ENCODE results near the gene ZBTB45.

The ZBTB45 gene

DNA sequence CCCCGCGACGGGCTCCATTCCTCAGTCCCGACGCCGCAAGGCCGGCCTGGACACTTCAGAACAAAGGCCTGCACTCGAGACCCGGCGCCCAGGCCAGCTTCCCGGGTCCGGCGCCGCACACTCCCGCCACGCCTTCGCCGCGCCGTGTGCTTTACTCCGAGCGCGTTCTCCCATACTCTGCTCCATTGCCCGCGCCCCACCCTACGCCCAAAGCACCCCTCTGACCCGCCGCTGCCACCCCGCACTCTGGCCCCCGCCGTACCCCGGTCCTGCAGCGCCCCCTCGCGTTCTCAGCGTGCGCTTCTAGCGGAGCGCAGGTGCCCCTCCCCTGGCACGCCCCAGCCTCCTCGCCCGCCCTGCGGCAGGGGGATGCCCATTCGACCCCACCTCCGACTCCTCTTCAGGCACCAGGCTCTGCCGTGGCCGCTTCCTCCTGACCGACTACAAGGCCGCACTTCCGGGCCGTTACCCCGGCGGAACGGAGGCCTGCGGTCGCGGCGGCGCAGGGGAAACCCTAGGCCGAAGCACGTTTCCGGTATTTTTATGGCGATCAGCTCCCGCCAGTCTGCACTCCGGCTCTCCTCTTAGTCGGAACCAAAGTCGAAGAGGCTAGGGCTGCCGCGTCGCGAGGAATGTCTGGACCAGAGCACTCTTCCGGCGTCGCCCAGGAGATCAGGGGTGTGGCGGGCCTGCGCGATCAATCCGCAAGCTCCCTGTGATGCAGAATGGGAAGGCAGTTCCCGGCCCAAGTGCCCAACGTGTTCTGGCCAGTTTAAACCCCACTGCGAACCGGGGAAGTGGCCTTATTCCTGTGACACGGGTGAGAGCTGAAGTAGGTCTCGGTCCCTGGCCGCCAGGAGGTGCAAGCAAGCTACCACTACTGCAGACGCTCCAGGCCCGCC is at the start of gene ZBTB45:
Gene ZBTB45 (minus strand): TSS at position 456 of the 902 bp plus-strand sequence. CDS start 2,137 bp downstream, outside the sequence.
- peaks cover 19% of the 10 kb centered on the region for H3K36me3 Mint-ChIP-seq (ENCODE audit: low read depth)
- H3K9me3 Mint-ChIP-seq, result no peaks in the 10 kb centered on the region
- peak within 1 kb of the TSS; percentile 98 for H3K27ac Mint-ChIP-seq
- H3K4me3 Mint-ChIP-seq, result peak within 1 kb of the TSS; percentile 99
- H3K4me1 Mint-ChIP-seq (ENCODE audit: low read depth), result peaks cover 23% of the 10 kb centered on the region
- DNase-seq (ENCODE audit: low spot score), result peak; percentile 95
- H3K27me3 Mint-ChIP-seq (ENCODE audit: low read depth), result no peaks in the 10 kb centered on the region

DNA sequence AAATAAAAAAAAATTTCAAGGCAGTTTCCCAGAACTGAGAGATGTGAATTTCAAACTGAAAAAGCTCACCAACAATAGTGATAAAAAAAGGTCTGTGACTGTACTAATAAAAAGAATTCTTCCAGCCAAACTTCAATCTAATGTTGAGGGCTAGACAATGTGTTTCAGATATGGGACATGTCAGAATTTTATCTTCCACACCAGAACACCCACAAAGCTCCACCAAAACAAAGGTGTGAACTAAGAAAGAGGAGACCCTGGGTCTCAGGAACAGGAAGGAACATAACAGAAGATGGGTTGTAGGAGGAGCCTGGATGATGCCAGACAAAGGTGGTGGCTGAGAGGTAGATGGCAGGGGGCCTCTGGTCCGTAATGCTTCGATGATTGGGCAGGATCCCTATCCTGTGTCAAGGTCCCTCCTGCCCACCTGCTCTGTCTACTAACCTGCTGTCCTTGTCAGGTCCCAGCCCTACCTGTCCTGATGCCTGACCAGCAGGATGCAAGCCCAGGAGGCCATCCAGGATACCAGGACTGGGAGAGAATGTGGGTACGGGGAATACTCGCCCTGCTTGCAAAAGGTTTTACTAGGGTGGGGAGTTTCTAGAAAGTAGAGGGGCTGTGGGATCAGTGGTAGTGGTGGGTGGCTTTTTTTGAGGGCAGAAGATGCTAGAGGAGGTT is 49.0 kb upstream of the ZBTB45 start:
- Mint-ChIP-seq H3K27me3 (ENCODE audit: low read depth) (no peaks in the 10 kb centered on the region), H3K4me3 (no peak overlapping the region), H3K4me1 (ENCODE audit: low read depth) (peaks cover 29% of the 10 kb centered on the region), H3K9me3 (no peaks in the 10 kb centered on the region), H3K36me3 (ENCODE audit: low read depth) (peaks cover 21% of the 10 kb centered on the region), H3K27ac (no peak overlapping the region)
- DNase-seq (ENCODE audit: low spot score), result no peak

DNA sequence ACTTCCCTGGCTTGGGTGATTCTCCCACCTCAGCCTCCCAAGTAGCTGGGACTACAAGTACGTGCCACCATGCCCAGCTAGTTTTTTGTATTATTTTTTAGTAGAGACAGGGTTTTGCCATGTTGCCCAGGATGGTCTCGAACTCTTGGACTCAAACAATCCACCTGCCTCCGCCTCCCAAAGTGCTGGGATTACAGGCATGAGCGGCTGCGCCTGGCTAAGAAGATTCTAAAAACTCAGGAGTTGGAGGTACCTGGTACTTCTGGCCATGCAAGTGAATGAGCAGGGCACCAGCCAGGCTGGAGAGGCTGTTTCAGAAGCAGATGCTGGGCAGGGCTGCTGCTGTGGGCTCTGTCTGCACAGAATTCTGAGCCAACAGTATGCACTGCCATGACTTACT is 47.4 kb upstream of the ZBTB45 start:
- Mint-ChIP-seq H3K4me1 (ENCODE audit: low read depth) (peaks cover 26% of the 10 kb centered on the region), H3K27me3 (ENCODE audit: low read depth) (no peaks in the 10 kb centered on the region), H3K27ac (no peak overlapping the region)

DNA sequence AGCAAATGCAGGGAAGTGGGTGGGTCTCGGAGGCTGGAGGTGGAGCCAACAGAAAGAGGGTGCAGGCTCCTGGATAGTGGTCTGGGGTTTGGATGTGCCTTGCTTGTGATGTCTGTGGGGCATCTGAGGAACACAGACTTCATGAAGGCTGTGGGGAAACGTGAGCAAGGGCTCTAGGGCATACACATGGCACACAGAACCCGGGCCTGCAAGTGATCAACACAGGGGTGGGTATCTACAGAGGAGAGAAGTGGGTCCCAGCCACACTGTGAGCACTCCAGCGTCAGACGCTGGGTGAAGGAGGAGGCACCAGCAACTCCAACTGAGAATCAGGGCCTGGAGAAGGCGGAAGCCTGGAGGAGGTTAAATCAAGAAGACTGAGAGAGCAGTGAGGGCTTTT is 44.2 kb upstream of the ZBTB45 start:
- peak overlapping the region; percentile 41 for H3K27ac Mint-ChIP-seq
- H3K36me3 Mint-ChIP-seq (ENCODE audit: low read depth), result peaks cover 16% of the 10 kb centered on the region
- H3K27me3 Mint-ChIP-seq (ENCODE audit: low read depth), result no peaks in the 10 kb centered on the region
- H3K4me3 Mint-ChIP-seq, result peak overlapping the region; percentile 25
- DNase-seq (ENCODE audit: low spot score), result no peak
- peaks cover 30% of the 10 kb centered on the region for H3K4me1 Mint-ChIP-seq (ENCODE audit: low read depth)
- H3K9me3 Mint-ChIP-seq, result no peaks in the 10 kb centered on the region

More for the DNA sequence above, 47.4 kb upstream of the ZBTB45 start:
- Mint-ChIP-seq H3K4me3 (no peak overlapping the region), H3K36me3 (ENCODE audit: low read depth) (peaks cover 22% of the 10 kb centered on the region), H3K9me3 (no peaks in the 10 kb centered on the region)
- DNase-seq (ENCODE audit: low spot score), result no peak

DNA sequence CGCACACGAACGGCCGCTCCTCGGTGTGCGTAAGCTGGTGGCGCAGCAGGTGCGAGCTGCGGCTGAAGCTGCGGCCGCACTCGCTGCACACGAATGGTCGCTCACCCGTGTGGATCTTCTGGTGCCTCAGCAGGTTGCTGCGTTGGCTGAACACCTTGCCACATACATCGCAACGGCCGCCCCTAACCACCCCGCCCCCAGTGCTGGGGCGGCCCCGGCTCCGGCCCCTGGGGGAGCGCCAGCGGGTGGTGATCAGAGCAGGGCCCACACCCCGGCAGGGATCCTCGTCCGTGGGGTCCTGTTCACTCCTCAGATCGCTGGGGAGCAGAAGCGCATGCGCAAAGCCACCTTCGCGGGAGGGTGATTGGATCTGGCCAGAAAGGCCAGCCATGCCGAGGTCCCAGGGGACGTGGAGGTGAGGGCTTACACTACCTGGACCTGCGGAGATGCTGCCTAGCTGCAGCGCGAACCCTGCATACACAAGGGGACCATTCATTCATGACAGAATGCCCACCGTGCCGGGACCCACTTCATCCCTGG is 43.5 kb upstream of the ZBTB45 start:
- peaks cover 18% of the 10 kb centered on the region for H3K36me3 Mint-ChIP-seq (ENCODE audit: low read depth)
- peak overlapping the region; percentile 83 for H3K4me3 Mint-ChIP-seq
- peak overlapping the region; percentile 80 for H3K27ac Mint-ChIP-seq
- H3K4me1 Mint-ChIP-seq (ENCODE audit: low read depth), result peaks cover 28% of the 10 kb centered on the region
- H3K27me3 Mint-ChIP-seq (ENCODE audit: low read depth), result no peaks in the 10 kb centered on the region
- H3K9me3 Mint-ChIP-seq, result no peaks in the 10 kb centered on the region
- no peak for DNase-seq (ENCODE audit: low spot score)

DNA sequence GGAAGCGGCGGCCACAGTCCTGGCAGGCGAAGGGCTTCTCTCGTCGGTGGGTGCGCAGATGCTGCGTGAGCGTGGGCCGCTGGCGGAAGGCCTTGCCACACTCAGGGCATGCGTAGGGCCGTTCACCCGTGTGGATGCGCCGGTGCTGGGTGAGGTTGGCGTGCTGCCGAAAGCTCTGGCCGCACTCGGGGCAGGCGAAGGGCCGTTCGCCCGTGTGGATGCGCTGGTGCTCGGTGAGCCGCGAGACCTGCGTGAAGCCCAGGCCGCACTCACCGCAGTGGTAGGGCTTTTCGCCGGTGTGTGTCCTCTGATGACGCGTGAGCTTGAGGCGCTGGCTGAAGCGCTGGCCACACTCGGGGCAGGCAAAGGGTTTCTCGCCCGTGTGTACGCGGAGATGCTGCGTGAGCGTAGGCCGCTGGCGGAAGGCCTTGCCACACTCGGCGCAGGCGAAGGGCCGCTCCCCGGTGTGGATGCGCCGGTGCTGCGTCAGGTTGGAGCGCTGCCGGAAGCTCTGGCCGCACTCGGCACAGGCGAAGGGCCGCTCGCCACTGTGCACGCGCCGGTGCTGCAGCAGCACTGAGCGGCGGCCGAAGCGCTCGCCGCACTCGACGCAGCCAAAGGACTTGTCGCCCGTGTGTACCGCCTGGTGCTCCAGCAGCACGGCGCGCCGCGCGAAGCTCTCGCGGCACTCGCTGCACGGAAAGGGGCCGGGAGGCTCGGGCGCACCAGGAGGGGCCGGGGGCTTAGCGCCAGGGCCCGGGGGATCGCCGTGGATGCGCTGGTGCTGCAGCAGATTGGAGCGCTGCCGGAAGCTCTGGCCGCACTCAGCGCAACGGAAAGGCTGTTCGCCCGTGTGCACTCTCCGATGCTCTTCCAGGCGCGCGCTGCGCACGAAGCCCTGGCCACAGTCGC is 42.8 kb upstream of the ZBTB45 start:
- Mint-ChIP-seq H3K4me1 (ENCODE audit: low read depth) (peaks cover 31% of the 10 kb centered on the region), H3K27ac (peak overlapping the region; percentile 80), H3K36me3 (ENCODE audit: low read depth) (peaks cover 23% of the 10 kb centered on the region), H3K27me3 (ENCODE audit: low read depth) (no peaks in the 10 kb centered on the region), H3K4me3 (peak overlapping the region; percentile 83), H3K9me3 (no peaks in the 10 kb centered on the region)
- DNase-seq (ENCODE audit: low spot score), result peak; percentile 54

DNA sequence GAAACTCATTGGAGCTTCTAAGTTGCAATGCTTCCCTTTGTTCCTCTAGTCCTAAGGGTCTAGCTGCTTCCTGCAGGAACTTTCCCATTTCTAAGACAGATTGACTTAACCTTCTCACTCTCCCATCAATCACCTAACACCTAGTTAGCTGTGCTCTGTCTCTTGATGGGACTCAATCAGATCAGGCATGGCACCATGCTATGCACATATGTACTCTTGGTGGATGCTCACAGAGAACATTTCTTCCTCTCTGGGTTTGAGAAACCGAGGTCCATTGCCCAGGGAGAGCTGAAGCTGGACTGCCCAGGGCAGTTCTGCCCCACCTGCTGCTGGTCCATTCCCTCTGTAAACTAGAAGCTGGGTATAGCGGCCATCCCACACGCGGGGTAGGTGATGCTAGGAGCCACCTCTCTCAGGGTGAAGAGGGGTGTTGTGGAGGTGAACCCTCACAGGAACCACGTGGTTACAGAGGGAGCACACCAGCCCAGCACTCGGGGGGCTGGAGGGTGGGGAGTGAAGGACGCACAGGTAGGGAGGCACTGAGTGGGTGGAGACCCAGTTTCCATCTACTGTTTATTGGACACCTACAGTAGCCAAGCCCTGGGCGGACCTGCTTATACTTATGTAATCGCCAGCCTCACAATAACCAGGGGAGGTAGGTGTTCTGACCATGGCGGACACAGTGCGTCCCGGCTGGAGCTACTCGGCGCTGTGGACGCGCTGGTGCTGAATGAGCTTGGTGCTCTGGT is 41.9 kb upstream of the ZBTB45 start:
- H3K27ac Mint-ChIP-seq, result peak overlapping the region; percentile 60
- peaks cover 35% of the 10 kb centered on the region for H3K4me1 Mint-ChIP-seq (ENCODE audit: low read depth)
- peaks cover 29% of the 10 kb centered on the region for H3K36me3 Mint-ChIP-seq (ENCODE audit: low read depth)
- H3K9me3 Mint-ChIP-seq, result no peaks in the 10 kb centered on the region
- H3K27me3 Mint-ChIP-seq (ENCODE audit: low read depth), result no peaks in the 10 kb centered on the region
- peak overlapping the region; percentile 83 for H3K4me3 Mint-ChIP-seq
- no peak for DNase-seq (ENCODE audit: low spot score)

DNA sequence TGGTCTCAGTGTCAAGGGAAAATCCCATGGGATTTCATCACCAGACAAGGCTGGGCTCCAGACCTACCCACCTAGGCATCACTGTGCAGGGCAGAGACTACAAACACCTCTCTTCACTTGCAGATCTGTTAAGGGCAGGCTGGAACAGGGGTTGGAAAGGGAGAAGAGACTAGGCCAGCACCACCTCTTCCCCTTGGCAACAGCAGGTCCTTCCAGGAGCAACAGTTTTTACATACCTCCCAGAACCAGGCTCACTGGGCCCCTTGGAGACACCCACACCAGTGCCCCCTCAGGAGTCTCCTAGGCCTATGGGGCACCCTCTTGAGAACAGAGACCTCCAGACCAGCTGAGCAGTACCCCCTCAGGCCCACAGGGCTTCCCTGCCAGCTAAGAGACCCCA is 41.3 kb upstream of the ZBTB45 start:
- no peak for DNase-seq (ENCODE audit: low spot score)
- Mint-ChIP-seq H3K4me3 (peak overlapping the region; percentile 99), H3K27me3 (ENCODE audit: low read depth) (no peaks in the 10 kb centered on the region), H3K9me3 (no peaks in the 10 kb centered on the region), H3K36me3 (ENCODE audit: low read depth) (peaks cover 34% of the 10 kb centered on the region), H3K27ac (peak overlapping the region; percentile 98), H3K4me1 (ENCODE audit: low read depth) (peaks cover 41% of the 10 kb centered on the region)

DNA sequence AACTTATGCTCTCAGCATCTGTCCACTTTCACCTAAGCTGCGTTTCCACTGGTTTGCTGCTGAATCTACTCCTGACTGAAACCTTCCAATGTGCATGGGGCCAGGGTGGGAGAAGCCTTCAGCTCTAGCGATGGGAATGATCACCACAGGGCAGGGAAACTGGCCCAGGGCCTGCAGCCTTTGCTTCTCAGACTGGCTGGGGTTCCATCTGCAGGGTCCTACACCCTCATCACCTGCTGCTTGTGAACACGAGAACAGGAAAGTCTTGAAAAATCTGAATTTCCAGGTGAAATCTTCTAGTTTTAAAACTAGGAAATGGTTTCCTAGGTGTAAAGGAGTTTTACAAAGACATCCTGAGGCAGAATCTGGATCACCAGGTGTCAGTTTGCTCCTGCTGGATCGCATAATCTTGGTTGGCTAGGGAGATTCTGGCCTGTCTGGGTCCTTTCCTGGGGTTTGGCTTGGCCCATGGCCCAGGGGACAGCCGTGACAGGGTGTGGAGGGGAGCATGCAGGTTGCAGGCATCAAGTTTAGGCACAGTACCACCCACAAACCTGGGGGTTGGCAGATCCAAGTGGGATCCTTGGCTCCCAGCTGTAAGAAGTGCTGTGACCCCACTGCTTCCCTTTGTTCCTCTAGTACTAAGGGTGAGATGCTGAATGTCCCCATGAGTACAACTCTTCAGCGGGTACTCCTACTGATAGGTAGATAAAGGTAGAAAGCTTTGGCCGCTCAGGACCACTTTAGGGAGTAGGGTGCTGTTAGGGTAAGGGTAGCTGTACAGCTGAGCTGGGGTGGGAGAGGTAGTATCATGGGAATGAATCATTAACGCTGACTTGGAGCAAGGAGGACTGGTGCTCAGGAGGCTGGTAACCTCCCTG is 40.6 kb upstream of the ZBTB45 start:
- H3K27me3 Mint-ChIP-seq (ENCODE audit: low read depth), result no peaks in the 10 kb centered on the region
- H3K36me3 Mint-ChIP-seq (ENCODE audit: low read depth), result peaks cover 36% of the 10 kb centered on the region
- peaks cover 44% of the 10 kb centered on the region for H3K4me1 Mint-ChIP-seq (ENCODE audit: low read depth)
- no peaks in the 10 kb centered on the region for H3K9me3 Mint-ChIP-seq
- H3K4me3 Mint-ChIP-seq, result peak overlapping the region; percentile 99
- no peak for DNase-seq (ENCODE audit: low spot score)
- H3K27ac Mint-ChIP-seq, result peak overlapping the region; percentile 98

DNA sequence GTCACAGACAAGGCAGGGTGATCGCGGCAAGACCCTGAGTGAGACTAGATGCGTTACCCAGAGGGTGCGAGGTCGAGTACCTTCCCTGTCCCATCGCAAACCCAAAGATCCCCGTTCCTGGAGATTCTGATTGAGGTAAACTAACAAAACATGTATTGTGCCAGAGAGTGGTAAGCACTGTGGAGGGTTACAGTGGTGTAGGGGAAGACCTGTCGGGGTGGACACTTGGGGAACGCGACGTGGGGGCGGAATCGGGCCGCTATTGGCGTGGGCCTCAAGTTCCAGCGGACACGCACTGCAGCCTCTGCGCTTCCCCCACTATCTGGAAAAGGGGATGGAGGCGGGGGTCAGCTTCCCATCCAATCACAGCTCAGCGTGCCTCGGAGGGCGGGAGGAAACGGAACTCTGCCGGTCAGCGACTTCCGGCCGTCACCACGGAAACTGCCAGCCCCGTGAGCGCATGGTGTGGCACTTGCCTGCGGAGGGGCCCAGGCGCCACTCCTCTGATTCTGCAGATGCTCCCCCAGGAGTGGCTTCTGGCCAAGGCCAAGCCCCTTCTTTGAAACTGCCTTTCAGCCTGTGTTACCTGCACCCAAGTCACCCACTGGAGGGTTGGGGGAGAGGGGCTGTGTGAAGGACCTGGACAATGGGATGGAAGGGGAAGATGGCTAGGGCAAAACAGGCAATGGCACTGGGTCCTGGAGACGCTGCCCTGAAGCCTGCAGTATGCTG is 39.8 kb upstream of the ZBTB45 start:
- Mint-ChIP-seq H3K36me3 (ENCODE audit: low read depth) (peaks cover 41% of the 10 kb centered on the region), H3K9me3 (no peaks in the 10 kb centered on the region), H3K27ac (peak overlapping the region; percentile 98), H3K4me3 (peak overlapping the region; percentile 99), H3K27me3 (ENCODE audit: low read depth) (no peaks in the 10 kb centered on the region), H3K4me1 (ENCODE audit: low read depth) (peaks cover 45% of the 10 kb centered on the region)
- peak; percentile 81 for DNase-seq (ENCODE audit: low spot score)

DNA sequence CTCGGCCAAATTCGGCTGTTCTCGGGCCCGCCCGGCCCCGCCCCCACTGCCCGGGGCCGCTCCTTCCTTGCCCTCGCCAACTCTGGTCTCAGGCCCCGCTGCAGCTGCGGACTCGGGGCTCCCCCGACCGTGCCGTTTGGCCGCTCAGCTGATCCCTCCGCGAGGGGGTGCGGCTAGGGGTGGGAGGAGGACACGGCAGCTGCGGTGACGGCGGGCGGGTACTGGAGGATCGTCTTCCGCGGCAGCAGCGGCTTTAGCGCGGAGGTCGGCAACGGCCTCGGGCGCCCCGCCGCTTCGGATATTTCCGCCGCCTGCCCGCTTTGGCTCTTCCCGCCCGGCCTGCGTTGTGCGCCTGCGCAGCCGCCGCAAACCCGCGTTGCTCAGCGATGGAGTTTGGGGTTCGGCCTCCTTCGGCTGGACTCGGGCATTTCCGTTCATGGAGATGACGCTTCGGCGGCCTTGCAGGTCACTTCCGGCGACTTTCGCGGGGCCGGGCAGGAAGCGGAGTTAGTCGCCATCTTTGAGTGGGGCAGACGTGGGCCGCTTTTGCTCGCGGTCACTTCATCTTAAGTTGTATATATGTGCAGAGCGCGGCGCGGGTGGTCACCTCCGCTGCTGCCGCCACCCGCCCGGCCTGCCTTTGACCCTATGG is 39.1 kb upstream of the ZBTB45 start:
- peaks cover 44% of the 10 kb centered on the region for H3K4me1 Mint-ChIP-seq (ENCODE audit: low read depth)
- no peaks in the 10 kb centered on the region for H3K9me3 Mint-ChIP-seq
- no peaks in the 10 kb centered on the region for H3K27me3 Mint-ChIP-seq (ENCODE audit: low read depth)
- H3K36me3 Mint-ChIP-seq (ENCODE audit: low read depth), result peaks cover 47% of the 10 kb centered on the region
- peak overlapping the region; percentile 98 for H3K27ac Mint-ChIP-seq
- H3K4me3 Mint-ChIP-seq, result peak overlapping the region; percentile 99
- peak; percentile 100 for DNase-seq (ENCODE audit: low spot score)

Data from T-helper 2 cell treated with Interferon-gamma antibody and Interleukin-4, amounts not matched to agents 5 μg/mL and 100 μg/mL, for 36 hours (primary cell).